Aorta (tissue), 5 donors: ENCODE data around the gene HBD. TPM values are rescaled to one million over a fixed set of nuclear protein-coding genes. Genes with fewer than 3 reads are reported as not detected.

ENCODE experiments used
- ATAC-seq: fragments of 200-7000 bp; cut with Tn5 transposase; one replicate; pipeline ENCODE4 v1.9.1; 2022; ENCODE audit warnings: moderate library complexity; ENCODE audit not compliant: low FRiP score
- DNase-seq, 2 donors: peaks; one replicate each; pipeline ENCODE4 v3.0.0-alpha.2; 2020
- H3K27ac ChIP-seq, 2 donors: one replicate each; pipeline ENCODE4 v1.5.1; 2013; ENCODE audit warnings: low read length in 2 of 2, mild to moderate bottlenecking in 2 of 2, moderate library complexity in 2 of 2, control low read depth in 1 of 2, inconsistent platforms in 1 of 2, low read depth in 1 of 2
- H3K27me3 ChIP-seq, 2 donors: one replicate each; pipeline ENCODE4 v1.6.1; 2013; ENCODE audit warnings: control low read depth in 1 of 2, low read length in 1 of 2, mild to moderate bottlenecking in 1 of 2, moderate library complexity in 1 of 2; ENCODE audit not compliant: insufficient read depth in 2 of 2, control insufficient read depth in 1 of 2
- H3K36me3 ChIP-seq, 2 donors: one replicate each; pipeline ENCODE4 v1.6.1; 2013; ENCODE audit warnings: control low read depth in 1 of 2, low read length in 1 of 2, mild to moderate bottlenecking in 1 of 2; ENCODE audit not compliant: insufficient read depth in 2 of 2, control insufficient read depth in 1 of 2
- H3K4me1 ChIP-seq, 2 donors: one replicate each; pipeline ENCODE4 v1.6.1; 2013; ENCODE audit warnings: low read length in 2 of 2, control low read depth in 1 of 2, mild to moderate bottlenecking in 1 of 2, moderate library complexity in 1 of 2; ENCODE audit not compliant: insufficient read depth in 2 of 2, control insufficient read depth in 1 of 2
- H3K4me3 ChIP-seq, 2 donors: one replicate each; pipeline ENCODE4 v1.5.1; 2013; ENCODE audit warnings: low read length in 2 of 2, control low read depth in 1 of 2, mild to moderate bottlenecking in 1 of 2
- H3K9me3 ChIP-seq: one replicate; pipeline ENCODE4 v1.6.1; 2013; ENCODE audit warnings: mild to moderate bottlenecking, low read length; ENCODE audit not compliant: control insufficient read depth
- WGBS, 2 donors: extraction: QIAGEN DNeasy Blood & Tissue Kit; methylation state at CpG; one replicate each; pipeline ENCODE4 v1.1.7; 2013; 5-methylcytosine and 5-hydroxymethylcytosine counted together
- intact Hi-C, 2 donors: fragments of 100-400 bp; cut with DNase I; formaldehyde crosslinking; loops; one replicate each; pipeline versions ENCODE4 v1.14.2 to v1.15.0; 2022
- polyA plus RNA-seq, 2 donors: library from polyadenylated mRNA; stranded (reverse); fragments of 200-250 nt; gene quantifications; one replicate each; pipeline ENCODE4 v1.2.3, GENCODE V29; 2013
- total RNA-seq, 2 donors: library from RNA; stranded (reverse); fragmentation: NEBNext Ultra II Directional; extraction: Animal tissue kit (Norgen Biotek cat#: 25700); gene quantifications; one replicate each; pipeline ENCODE4 v1.2.1, GENCODE V29; 2021
- donor health status: healthy with polysubstance abuse.
- donor health status: Bipolar disorder and iron deficiency.
- donor health status: DM: no; HTN: no; CAD: no.
- donor health status: DM: no; HTN: no; CAD: no.
- donor health status: DM: yes; HTN: yes; CAD: no.

Gene HBD
- total and polyA plus RNA-seq, 4 donors = 8.4 TPM; not detected in 3

GRCh38 chr11:5232176-5232575, 2.1 kb downstream of the HBD start:
- no peaks in the 10 kb centered on the region for H3K4me1 ChIP-seq
- ATAC-seq (no peak), DNase-seq (no peak)
- H3K4me3 ChIP-seq = no peak overlapping the region
- H3K27ac ChIP-seq = no peak overlapping the region
- 57 to 63% methylated on average over 3 of the region's 3 CpGs for WGBS, 2 donors
- H3K9me3 ChIP-seq = no peaks in the 10 kb centered on the region
- H3K36me3 ChIP-seq = no peaks in the 10 kb centered on the region
- no peaks in the 10 kb centered on the region for H3K27me3 ChIP-seq
- intact Hi-C loops = no loop called here

GRCh38 chr11:5231111-5231510, 3.2 kb downstream of the HBD start:
- H3K27ac ChIP-seq = no peak overlapping the region
- H3K4me1 ChIP-seq = no peaks in the 10 kb centered on the region
- H3K4me3 ChIP-seq = no peak overlapping the region
- no peak for DNase-seq
- H3K36me3 ChIP-seq = no peaks in the 10 kb centered on the region
- no peaks in the 10 kb centered on the region for H3K9me3 ChIP-seq
- WGBS, 2 donors = 81 to 86% methylated on average over 2 of the region's 2 CpGs
- H3K27me3 ChIP-seq = no peaks in the 10 kb centered on the region
- ATAC-seq = no peak
- intact Hi-C loops = no loop called here

GRCh38 chr11:5230266-5230665, 4.0 kb downstream of the HBD start:
- no peaks in the 10 kb centered on the region for H3K9me3 ChIP-seq
- ATAC-seq = no peak
- WGBS, 2 donors = 72 to 85% methylated on average over 1 of the region's 1 CpG

GRCh38 chr11:5229796-5230195, 4.5 kb downstream of the HBD start:
- Histone ChIP-seq H3K27ac (no peak overlapping the region), H3K36me3 (no peaks in the 10 kb centered on the region), H3K27me3 (no peaks in the 10 kb centered on the region), H3K4me3 (no peak overlapping the region), H3K4me1 (no peaks in the 10 kb centered on the region), H3K9me3 (no peaks in the 10 kb centered on the region)
- WGBS, 2 donors = 77 to 79% methylated on average over 2 of the region's 2 CpGs
- intact Hi-C loops = no loop called here
- ATAC-seq = no peak
- DNase-seq = no peak

More at GRCh38 chr11:5230266-5230665, 4.0 kb downstream of the HBD start:
- no peaks in the 10 kb centered on the region for H3K36me3 ChIP-seq
- no peaks in the 10 kb centered on the region for H3K4me1 ChIP-seq
- no peaks in the 10 kb centered on the region for H3K27me3 ChIP-seq
- intact Hi-C loops = no loop called here
- DNase-seq = no peak
- H3K4me3 ChIP-seq = no peak overlapping the region
- no peak overlapping the region for H3K27ac ChIP-seq

GRCh38 chr11:5229356-5229755, 4.9 kb downstream of the HBD start:
- no peak for ATAC-seq
- intact Hi-C loops = no loop called here

GRCh38 chr11:5228124-5228523, 6.2 kb downstream of the HBD start:
- H3K27ac ChIP-seq = no peak overlapping the region
- no peaks in the 10 kb centered on the region for H3K9me3 ChIP-seq
- ATAC-seq = no peak
- 58 to 59% methylated on average over 5 of the region's 5 CpGs for WGBS, 2 donors
- no peak overlapping the region for H3K4me3 ChIP-seq
- no peaks in the 10 kb centered on the region for H3K27me3 ChIP-seq
- no peaks in the 10 kb centered on the region for H3K4me1 ChIP-seq
- H3K36me3 ChIP-seq = no peaks in the 10 kb centered on the region
- DNase-seq = no peak
- intact Hi-C loops = no loop called here

More at GRCh38 chr11:5229356-5229755, 4.9 kb downstream of the HBD start:
- WGBS, 2 donors = 73 to 80% methylated on average over 1 of the region's 1 CpG
- no peaks in the 10 kb centered on the region for H3K9me3 ChIP-seq
- no peaks in the 10 kb centered on the region for H3K36me3 ChIP-seq
- H3K27me3 ChIP-seq = no peaks in the 10 kb centered on the region
- H3K27ac ChIP-seq = no peak overlapping the region
- no peaks in the 10 kb centered on the region for H3K4me1 ChIP-seq
- no peak for DNase-seq
- H3K4me3 ChIP-seq = no peak overlapping the region

GRCh38 chr11:5227681-5228080, 6.6 kb downstream of the HBD start:
- Histone ChIP-seq H3K27me3 (no peaks in the 10 kb centered on the region), H3K27ac (no peak overlapping the region), H3K4me3 (no peak overlapping the region), H3K36me3 (no peaks in the 10 kb centered on the region), H3K9me3 (no peaks in the 10 kb centered on the region), H3K4me1 (no peaks in the 10 kb centered on the region)
- WGBS, 2 donors = 40 to 43% methylated on average over 1 of the region's 1 CpG
- ATAC-seq = no peak
- DNase-seq = no peak
- intact Hi-C loops = no loop called here

GRCh38 chr11:5226732-5227310, 7.5 kb downstream of the HBD start, which contains the start of gene HBB:
TSS of gene HBB (minus strand) at chr11:5227071. CDS start at chr11:5227021, 50 bp downstream.
- intact Hi-C loops = no loop called here
- H3K27ac ChIP-seq = no peak within 1 kb of the TSS
- 78 to 89% methylated on average over 3 of the region's 3 CpGs for WGBS, 2 donors
- no peaks in the 10 kb centered on the region for H3K4me1 ChIP-seq
- peak; percentile 54 for ATAC-seq
- H3K36me3 ChIP-seq = no peaks in the 10 kb centered on the region
- no peaks in the 10 kb centered on the region for H3K9me3 ChIP-seq
- H3K27me3 ChIP-seq = no peaks in the 10 kb centered on the region
- no peak within 1 kb of the TSS for H3K4me3 ChIP-seq
- no peak for DNase-seq

- Histone ChIP-seq H3K4me3 (no peak overlapping the region), H3K4me1 (no peaks in the 10 kb centered on the region), H3K36me3 (no peaks in the 10 kb centered on the region), H3K9me3 (no peaks in the 10 kb centered on the region), H3K27me3 (no peaks in the 10 kb centered on the region), H3K27ac (no peak overlapping the region)
- WGBS, 2 donors = 58 to 77% methylated on average over 2 of the region's 2 CpGs
- no peak for DNase-seq
- intact Hi-C loops = no loop called here
- ATAC-seq = no peak
Observed at GRCh38 chr11:5225480-5225871, 8.8 kb downstream of the HBD start.
